GM12874 (cell line): ENCODE results near the gene JAG2.

Experiments
- CTCF ChIP-seq: IDR thresholded peaks from 2 replicates; pipeline ENCODE4 v1.5.1; 2011; ENCODE audit warnings: low read depth, mild to moderate bottlenecking, control low read depth, low read length, moderate library complexity; ENCODE audit not compliant: insufficient read depth

The JAG2 gene

DNA sequence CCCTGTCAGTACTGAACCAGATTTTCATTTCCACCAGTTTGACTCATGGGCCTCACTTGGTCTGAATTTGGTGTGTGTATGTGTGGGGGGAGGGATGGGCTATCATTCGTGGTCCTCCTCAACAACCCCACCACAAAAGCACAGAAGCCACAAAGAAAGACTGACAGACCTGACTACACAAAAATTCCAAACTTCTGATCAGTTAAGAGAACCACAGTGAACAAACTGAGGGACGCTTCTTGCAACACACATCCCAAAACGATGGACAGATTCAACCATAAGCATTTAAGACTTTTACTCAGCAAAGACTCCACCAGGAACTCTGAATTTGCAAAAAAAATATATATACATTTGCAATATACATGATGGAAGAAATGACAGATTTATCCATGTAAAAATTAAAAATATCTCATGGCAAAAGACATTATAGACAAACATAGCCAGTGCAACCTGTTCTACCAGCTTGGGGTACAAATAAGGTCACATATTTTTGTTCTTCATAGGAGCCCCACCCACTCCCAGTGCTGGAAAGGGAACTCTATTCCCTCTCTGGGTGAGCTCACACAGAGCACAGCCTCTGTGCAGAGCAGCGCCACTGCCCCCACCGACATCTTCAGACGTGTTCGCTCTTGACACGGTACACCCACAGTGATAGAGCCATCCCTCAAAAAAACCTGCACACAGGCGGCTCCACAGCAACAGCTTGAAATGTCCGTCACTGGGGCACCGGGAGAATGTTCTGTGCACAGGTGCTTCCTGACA lies 49.7 kb downstream of the JAG2 start:
- TF ChIP-seq CTCF, result no peak

GRCh38 chr14:105117710-105118385 lies 50.7 kb downstream of the JAG2 start:
- no peak for TF ChIP-seq CTCF

- TF ChIP-seq CTCF, result no peak
Measured at GRCh38 chr14:105117257-105117646, 51.3 kb downstream of the JAG2 start.

DNA sequence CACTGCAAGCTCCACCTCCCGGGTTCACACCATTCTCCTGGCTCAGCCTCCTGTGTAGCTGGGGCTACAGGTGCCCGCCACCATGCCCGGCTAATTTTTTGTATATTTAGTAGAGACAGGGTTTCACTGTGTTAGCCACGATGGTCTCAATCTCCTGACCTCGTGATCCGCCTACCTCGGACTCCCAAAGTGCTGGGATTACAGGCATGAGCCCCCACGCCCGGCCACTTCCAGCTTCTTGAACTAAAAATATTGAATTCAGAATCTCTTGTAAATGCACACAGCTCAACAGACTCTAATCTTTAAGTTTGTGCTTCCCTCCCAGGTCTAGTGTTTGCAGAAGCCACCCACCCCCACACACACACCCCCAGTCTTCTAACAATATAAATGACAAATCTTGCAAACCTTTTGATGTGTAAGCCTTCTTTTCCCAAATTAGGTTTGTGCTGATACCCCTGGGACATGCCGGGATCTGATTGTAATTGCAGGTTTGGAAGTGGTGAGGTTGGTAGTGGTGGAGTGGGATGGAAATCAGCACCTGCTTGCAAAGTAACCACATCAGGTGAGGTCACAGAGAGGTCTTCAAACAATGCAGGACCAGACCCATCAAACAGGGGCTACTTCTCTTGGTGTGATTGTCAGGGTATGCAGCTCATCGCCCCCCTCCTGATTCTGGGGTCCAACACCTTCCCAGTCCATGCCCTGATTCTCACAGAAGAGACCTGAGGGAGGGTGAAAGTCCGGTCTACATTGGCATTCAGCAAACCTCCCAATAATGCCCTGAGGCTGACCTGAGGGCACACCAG lies 51.9 kb downstream of the JAG2 start:
- no peak for TF ChIP-seq CTCF

GRCh38 chr14:105108516-105108864 lies 60.1 kb downstream of the JAG2 start:
- TF ChIP-seq CTCF, result no peak

- no peak for TF ChIP-seq CTCF
Measured at GRCh38 chr14:105107781-105108515, 60.6 kb downstream of the JAG2 start.

- TF ChIP-seq CTCF, result no peak
Measured at GRCh38 chr14:105107351-105107750, 61.2 kb downstream of the JAG2 start.
